WI38 (cell line): ENCODE data around the gene C1orf56.
A peak's percentile ranks its signal among the peaks of the same experiment; 100 is the strongest.

Experiments
- H3K4me3 ChIP-seq: 2 replicates; pipeline ENCODE4 v1.5.1; 2011; ENCODE audit warnings: low read depth, mild to moderate bottlenecking, control low read depth, low read length
- CTCF ChIP-seq: IDR thresholded peaks from 2 replicates; pipeline ENCODE4 v1.5.1; 2012; ENCODE audit warnings: low read depth, mild to moderate bottlenecking, control low read depth, low read length

The C1orf56 gene

GRCh38 chr1:151002611-151003010 is 44.9 kb upstream of the C1orf56 start:
- TF ChIP-seq CTCF, result no peak
- H3K4me3 ChIP-seq, result no peak overlapping the region

GRCh38 chr1:151003180-151003579 is 44.4 kb upstream of the C1orf56 start:
- no peak for TF ChIP-seq CTCF
- no peak overlapping the region for H3K4me3 ChIP-seq

DNA sequence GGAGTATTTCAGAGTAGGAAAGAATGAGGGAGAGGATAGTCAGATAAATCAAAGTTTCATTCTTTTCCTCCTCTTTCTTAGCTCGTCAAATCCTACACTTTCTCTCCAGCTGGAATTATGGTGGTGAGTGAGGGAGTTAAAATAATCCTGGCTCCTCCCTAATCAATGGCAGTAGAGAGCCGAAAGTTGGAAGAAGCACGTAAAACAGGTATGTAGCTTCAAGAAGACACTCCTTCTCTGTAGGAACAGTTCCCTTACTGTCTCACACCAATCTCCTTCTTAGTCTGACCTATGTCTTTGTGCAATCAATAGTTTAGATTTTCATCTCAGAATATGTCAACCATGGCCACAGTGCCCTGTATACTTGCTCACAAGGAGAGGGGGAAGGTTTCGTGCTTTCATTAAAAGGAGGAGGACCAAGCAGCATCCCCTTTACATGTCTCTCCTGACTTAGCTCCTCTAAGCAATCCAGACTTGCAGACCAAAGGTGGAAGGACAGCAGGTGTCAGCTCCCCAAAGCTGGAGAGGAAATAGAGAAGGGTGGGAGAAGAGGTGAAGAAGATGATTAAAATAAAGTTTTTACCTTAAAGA is 41.7 kb upstream of the C1orf56 start:
- no peak for TF ChIP-seq CTCF
- peak overlapping the region; percentile 72 for H3K4me3 ChIP-seq

GRCh38 chr1:151006327-151007052 is 41.1 kb upstream of the C1orf56 start, which contains the start of gene MINDY1:
MINDY1 (minus strand) TSS chr1:151006902; CDS start chr1:151002617, 4,285 bp downstream.
- H3K4me3 ChIP-seq, result peak within 1 kb of the TSS; percentile 88
- TF ChIP-seq CTCF, result peak; percentile 55

GRCh38 chr1:151007853-151008243 is 39.7 kb upstream of the C1orf56 start:
- no peak for TF ChIP-seq CTCF
- peak overlapping the region; percentile 88 for H3K4me3 ChIP-seq

DNA sequence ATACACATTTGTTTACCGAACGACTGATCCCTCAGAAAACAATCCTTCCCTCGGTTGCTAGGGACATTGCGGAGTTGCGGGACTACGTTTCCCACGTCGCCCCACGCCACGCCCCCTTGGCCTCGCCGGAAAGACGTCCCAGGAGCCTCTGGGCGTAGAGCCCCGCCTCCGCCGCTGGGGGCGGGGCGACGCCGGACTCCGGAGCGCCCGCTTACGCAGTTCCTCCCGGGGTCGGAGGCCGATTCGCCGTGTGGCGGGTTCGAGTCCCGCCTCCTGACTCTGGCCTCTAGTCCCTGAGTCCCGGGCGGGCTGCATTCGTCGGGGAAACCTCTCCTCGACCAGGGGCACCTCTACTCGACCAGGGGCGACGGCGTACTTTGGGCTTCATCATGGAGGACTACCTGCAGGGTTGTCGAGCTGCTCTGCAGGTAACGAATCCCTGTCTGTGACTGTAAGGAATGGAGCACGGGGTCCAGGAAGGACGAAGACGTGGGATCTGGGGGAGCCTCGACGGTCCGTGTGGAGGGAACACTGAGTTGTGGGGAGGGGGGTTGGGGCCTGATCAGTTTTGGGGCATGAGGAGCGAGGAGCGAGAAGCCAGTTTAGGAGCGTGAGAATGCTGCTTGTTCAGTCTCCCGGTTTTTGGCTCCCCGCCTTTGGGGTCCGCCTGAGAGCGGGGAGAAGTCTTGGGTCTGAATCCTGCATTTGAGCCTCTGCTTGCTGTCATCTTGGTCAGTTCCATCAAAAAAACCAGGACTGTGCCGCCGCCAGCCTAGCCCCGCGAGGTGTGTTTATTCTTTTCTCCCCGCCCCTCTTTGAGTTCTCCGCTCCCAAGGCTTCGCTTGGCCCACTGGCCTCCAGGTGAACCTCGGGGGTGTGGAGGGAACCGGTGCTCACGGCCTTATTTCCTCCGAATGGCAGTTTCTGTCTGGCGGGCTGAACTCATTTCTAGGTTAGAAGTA is 39.0 kb upstream of the C1orf56 start, which contains the start of gene PRUNE1:
Gene PRUNE1, plus strand, starts transcription at position 206 of the 962 bp plus-strand sequence. Its CDS starts 184 bp downstream, at position 390.
- H3K4me3 ChIP-seq, result peak within 1 kb of the TSS; percentile 88
- no peak for TF ChIP-seq CTCF
